Measurements from ENCODE around the gene TMPO.
"Not testable (repeated sequence)": the region's sequence is repeated elsewhere in the genome, so short reads cannot be mapped to it uniquely, and the experiment has no call there.

TMPO gene

DNA sequence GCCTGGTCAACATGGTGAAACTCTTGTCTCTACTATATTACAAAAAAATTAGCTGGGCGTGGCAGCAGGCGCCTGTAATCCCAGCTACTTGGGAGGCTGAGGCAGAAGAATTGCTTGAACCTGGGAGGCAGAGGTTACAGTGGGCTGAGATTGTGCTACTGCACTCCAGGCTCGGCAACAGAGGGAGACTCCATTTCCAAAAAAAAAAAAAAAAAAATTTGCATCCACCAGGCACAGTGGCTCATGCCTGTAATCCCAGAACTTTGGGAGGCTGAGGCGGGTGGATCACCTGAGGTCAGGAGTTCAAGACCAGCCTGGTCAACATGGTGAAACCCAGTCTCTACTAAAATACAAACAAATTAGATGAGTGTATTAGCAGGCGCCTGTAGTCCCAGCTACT lies 3.6 kb upstream of the TMPO start:
- DNase-seq, result not testable (repeated sequence)

DNA sequence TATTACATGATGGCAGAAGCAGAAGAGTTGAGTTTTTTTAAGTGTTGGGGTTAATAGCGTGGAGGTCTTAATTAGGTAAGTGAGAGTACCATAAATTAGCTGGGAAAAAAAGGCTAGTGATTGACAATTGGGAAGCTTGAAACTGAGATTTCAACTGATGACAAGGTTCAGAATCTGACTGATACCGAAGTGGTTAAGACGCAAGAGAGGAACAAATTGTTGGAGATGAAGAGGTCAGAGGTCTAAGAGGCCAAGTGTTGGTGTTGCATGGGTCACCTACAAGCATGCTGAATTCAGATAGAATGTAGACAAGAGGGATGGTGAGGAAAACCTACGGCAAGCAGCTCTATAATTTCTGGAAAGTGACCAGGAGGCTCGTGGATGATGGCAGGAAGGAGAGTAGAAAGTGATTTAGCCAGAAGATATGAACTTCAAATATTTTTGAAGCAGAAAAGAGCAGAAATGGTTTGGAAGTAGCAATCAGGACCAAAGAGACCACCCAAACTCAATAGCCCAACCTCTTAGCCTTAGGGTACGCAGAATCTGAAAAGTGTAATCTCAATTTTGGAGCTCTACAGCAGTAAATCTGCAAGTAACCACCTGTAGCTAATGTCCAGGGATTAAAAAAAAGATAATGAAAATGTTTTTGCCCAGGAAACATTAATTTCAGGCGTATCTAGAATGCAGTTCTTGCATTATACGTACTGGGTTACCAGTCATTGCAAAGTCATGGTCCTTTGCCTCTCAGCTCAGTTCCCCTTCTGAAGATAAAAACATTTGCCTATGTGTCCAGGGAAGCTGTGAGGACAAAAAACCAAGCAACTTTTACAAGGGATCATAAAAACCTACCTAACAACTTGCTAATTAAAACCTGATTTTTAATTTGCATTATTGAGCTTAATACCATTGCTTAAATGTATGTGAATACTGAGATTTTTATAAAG lies 1.7 kb upstream of the TMPO start:
- no peak for DNase-seq

DNA sequence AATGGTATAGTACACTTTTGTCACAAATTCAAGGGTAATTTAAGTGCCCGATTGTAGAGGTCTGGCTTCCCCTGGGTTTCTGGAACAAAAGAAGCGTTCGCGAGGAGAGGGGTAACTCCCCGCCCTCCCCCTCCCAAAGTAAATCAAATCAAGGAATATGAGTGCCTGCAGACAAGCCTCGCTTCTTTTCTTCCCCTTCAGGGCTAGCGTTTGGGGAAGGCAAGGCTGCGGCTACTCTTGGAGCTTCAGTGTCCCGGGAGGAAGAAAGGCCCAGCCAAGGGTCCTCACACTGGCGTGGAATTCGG lies 456 bp upstream of the TMPO start:
- no peak for DNase-seq

DNA sequence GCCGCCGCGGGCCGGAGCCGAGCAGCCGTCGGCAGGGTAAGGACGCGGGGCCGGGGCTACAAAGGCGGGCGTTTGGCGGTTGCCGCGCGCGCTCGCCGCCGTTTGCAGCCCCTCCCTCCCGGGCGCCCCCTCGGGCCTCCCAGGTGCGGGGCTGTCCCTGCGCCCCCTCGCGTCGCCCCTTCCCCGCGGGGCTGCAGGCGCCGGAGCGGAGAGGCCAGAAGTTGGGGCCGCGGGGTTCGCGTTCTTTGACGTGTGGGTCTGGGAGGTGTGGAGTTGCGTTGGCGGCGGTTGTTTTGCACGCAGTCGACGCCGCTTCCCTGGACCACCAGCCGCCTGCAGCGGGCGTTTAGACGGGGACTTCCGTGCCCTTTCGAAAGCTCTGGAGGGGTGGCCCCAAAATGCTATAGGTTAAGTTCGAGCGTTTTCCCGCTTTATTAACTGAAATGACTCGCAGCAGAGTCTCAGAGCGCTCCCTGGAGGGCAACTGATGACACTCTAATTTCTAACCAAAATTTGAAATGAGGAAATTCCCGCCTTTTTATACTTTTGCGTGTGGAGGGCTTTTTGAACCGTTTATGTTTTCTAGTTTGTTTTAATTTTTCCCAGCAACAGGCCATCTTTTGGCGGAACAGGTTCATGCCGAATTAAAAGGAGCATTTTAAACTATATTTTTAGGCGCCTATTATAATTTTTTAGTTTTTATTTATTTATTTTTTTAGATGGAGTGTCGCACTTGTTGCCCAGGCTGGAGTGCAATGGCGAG lies 902 bp downstream of the TMPO start:
- peak; percentile 87 for DNase-seq

DNA sequence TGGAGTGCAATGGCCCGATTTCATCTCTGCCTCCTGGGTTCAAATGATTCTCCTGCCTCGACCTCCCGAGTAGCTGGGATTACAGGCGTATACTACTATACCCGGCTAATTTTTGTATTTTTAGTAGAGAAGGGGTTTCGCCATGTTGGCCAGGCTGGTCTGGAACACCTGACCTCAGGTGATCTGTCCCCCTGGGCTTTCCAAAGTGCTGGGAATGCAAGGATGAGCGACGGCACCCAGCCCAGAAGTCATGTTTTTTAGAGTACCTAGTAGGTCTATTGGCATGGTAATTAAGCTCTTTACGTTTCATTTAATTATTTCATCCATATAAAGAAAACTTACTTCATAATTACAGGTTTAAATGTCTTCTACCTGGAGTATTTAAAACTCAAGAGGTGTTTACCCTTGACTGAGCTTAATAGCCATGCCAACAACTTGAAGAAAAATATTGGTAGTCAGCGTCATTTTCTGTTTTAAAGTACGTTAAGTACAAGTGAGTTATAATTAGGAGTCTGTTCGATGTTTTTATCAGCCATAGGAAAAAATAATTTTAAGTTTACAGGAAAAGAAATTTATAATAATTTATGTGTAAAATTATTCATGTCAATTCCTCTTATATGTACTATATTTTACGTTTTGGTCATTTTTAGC lies 4.0 kb downstream of the TMPO start:
- DNase-seq, result no peak

DNA sequence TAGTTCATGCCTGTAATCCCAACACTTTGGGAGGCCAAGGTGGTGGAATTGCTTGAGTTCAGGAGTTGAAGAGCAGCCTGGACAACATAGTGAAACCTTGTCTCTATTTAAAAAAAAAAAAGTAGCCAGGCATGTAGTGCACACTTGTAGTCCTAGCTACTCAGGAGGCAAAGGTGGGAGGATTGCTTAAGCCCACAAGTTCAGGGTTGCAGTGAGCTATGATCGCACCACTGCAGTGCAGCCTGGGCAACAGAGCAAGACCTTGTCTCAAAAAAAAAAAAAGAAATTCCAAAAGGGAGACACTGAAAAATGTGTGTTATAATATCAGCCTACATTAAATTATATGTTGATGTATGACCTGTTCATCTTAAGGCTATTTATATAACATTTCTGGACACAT lies 14.7 kb downstream of the TMPO start:
- DNase-seq, result no peak

DNA sequence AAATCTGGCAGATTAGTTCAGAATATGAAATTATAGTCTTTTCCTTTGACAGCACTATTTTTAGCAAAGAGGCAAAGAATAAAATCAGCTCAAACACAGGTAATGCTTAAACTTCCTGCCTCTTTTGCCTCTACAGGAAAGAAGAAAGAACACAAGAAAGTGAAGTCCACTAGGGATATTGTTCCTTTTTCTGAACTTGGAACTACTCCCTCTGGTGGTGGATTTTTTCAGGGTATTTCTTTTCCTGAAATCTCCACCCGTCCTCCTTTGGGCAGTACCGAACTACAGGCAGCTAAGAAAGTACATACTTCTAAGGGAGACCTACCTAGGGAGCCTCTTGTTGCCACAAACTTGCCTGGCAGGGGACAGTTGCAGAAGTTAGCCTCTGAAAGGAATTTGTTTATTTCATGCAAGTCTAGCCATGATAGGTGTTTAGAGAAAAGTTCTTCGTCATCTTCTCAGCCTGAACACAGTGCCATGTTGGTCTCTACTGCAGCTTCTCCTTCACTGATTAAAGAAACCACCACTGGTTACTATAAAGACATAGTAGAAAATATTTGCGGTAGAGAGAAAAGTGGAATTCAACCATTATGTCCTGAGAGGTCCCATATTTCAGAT lies 17.4 kb downstream of the TMPO start:
- peak; percentile 23 for DNase-seq

DNA sequence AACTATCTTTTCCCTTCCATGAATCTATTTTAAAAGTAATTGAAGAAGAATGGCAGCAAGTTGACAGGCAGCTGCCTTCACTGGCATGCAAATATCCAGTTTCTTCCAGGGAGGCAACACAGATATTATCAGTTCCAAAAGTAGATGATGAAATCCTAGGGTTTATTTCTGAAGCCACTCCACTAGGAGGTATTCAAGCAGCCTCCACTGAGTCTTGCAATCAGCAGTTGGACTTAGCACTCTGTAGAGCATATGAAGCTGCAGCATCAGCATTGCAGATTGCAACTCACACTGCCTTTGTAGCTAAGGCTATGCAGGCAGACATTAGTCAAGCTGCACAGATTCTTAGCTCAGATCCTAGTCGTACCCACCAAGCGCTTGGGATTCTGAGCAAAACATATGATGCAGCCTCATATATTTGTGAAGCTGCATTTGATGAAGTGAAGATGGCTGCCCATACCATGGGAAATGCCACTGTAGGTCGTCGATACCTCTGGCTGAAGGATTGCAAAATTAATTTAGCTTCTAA lies 18.4 kb downstream of the TMPO start:
- DNase-seq, result no peak

DNA sequence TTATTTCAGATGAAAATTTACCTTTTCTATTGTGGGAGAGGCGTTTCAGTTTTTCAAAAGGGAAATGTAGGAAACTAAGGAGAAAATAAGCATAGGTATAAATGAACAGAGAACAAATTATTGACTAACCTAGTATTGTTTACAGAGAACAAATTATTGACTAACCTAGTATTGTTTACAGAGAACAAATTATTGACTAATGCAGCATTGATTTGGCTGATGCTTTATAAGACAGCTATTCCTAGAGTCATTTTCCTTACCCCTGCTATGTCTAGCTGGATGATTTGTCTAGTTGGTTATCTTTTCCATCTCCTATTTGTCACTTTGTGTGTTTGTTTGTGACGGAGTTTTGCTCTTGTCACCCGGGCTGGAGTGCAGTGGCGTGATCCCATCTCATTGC lies 22.6 kb downstream of the TMPO start:
- DNase-seq, result no peak

DNA sequence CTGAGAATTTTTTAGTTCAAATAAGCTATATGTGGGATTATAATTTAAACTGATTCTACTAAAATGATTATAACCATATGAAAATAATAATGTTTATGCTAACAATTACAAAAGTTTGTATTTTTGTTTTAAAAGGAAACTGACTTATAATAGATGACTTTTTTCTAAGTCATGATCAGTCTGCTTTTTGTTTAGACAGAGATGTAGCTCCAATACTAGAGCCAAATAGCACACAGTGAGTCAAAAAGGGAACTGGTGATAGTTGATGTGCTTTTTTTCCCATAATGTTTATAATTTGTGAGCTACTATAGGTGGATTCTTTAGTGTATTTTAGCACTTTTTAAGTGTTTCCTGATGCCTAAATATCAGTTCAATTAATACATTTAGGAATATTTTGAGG lies 28.3 kb downstream of the TMPO start:
- DNase-seq, result no peak

DNA sequence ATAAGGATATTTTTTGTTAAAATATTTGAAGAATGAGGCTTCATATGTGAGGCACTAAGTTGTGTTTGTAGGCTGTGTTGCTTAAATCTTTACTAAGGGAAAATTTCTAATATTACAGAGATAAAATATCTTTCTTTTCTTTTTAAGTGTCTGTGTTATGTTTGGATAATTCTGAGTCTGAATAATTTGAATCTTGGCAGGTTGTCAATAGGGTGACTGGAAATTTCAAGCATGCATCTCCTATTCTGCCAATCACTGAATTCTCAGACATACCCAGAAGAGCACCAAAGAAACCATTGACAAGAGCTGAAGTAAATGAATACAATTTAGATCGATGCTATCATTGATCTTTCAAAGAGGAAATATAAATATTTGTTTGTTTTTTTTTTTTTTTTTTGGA lies 29.4 kb downstream of the TMPO start:
- no peak for DNase-seq

DNA sequence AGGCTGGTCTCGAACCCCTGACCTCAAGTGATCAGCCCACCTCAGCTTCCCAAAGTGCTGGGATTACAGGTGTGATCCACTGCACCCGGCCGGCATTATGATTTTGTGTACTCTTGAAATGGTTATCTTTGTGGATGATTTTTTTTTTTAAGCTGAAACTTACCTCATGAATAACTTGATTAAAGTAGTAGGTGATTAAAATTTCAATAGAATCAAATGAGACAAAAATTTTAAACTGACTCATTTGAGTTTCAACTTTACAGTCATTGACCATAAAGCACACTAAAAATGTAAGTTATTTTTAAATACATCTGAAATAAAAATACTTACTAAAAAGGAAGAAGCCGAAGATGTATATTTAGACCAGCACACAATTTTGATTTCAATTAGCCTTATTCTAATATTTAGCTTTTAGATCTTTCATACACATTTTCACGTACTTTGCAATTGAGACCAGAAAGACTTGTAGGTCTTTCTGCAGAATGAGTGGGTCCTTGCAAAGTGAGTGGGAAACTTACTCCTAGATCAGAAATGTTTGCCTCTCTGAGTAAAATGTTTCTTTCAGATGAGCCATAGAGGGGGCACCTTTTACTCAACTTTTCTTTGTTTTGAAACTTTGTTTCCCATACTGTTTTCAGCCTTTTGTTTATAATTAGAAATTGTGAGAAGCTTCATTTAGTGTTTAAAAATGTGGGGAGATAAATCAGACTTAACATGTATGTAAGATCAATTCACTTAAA lies 34.2 kb downstream of the TMPO start:
- DNase-seq, result no peak

DNA sequence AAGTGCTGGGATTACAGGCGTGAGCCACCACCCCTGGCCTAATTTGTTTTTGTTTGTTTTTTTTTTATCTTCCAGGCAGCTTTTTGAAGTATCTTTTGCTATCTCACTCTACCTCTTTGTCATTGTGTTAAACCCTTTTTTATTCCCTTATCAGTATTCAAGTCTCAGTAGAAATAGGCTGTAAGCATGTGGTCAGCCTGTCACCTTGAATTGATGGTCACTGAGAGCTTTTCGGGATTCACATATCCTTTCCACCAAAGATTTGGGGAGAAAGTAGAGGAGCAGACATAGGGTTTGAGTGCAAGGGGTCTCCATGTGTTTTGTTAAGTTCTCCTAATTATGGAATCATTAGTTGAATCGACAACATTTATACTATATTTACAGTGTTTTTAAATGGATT lies 36.4 kb downstream of the TMPO start:
- no peak for DNase-seq

DNA sequence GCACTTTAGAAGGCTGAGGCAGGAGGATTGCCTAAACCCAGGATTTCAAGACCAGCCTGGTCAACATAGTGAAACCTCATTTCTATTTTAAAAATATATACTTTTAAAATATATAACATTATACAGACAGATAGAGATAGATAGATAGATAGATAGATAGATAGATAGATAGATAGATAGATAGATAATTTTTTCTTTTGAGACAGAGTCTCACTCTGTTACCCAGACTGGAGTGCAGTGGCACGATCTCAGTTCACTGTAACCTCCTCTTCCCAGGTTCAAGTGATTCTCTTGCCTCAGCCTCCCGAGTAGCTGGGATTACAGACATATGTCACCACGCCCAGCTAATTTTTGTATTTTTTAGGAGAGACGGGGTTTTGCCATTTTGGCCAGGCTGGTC lies 42.7 kb downstream of the TMPO start:
- not testable (repeated sequence) for DNase-seq

DNA sequence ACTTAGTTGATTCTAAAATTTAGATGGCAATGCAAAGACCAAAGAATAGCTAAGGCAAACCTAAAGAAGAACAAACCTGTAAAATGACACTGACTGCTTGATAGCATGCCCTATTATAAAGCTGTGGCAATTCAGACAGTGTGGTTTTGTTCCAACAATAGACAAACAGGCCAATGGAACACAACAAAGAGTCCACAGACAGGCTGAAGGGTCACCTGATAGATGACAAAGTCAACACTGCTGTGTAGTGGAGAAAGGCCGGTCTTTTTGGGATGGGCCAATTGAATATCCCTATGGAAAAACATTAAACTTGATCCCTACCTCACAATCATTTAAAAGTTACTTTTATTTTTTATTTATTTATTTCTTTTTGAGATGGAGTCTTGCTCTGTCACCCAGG lies 44.3 kb downstream of the TMPO start:
- DNase-seq, result peak; percentile 60

DNA sequence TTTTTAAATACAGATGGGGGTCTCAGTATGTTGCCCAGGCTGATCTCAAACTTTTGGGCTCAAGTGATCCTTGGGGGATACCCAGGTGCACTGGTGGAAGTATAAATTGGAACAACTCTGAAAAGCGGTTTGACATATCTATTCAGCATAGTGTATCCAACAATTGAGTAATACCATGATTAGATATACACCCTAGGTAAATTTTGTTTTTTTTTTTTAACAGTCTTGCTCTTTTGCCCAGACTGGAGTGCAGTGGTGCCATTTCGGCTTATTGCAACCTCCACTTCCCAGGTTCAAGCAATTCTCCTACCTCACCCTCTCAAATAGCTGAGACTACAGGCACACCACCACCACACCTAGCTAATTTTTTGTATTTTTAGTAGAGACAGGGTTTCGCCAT lies 46.5 kb downstream of the TMPO start:
- DNase-seq, result no peak

DNA sequence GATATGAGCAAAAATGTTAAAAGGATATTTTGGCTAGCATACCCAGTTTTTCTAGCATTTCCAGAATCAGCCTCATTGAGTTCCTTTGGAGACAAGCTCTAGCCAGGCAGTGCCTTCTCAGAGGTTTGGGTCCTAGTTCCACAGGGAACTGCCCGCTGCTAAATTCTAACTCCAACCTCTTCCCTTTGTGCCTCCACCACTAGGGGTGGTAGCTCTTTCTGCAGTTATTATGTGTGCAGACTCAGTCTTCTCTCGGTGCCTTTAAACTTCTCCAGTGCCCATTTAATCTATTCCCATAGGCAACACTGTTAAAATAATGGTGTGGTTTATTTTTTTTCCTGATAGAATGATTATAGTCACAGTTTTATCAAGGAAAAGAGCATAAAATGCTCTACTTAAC lies 56.6 kb downstream of the TMPO start:
- no peak for DNase-seq

DNA sequence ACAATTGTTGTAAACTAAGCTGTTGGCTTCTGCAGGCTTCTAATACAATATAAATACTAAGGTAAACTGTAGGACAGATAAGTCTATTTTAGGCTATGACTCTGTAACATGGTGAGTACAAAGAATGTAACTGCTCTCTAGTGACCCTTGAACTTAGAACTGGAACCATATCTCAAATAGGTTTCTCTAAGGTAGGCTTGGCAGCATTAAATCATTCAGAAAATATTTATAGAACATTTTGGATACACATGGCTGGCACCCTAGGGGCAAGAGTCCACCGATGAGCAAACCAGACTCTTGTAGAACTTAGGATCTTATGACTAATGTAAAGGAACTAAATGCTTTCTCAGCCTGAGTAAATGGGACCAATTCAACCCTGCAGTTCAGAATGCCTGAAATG lies 58.7 kb downstream of the TMPO start:
- no peak for DNase-seq

DNA sequence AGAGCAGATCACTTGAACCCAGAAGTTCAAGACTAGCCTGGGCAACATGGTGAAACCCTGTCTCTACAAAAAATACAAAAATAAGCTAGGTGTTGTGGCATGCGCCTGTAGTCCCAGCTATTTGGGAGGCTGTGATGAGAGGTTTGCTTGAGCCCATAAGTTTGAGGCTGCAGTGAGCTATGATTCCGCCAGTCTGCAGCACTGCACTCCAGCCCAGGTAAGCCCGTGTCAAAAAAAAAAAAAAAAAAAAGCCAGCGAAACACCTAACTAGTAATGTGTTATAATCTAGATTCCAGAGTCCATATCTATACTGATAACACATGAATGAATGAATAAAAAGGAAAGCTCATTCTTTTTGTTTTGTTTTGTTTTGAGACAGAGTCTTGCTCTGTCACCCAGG lies 59.6 kb downstream of the TMPO start:
- DNase-seq, result no peak

DNA sequence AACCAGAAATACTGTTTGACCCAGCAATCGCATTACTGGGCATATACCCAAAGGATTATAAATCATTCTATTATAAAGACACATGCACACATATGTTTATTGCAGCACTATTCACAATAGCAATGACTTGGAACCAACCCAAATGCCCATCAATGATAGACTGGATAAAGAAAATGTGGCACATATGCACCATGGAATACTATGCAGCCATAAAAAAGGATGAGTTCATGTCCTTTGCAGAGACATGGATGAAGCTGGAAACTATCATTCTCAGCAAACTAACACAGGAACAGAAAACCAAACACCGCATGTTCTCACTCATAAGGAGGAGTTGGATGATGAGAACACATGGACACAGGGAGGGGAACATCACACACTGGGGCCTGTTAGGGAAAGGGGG lies 61.4 kb downstream of the TMPO start:
- not testable (repeated sequence) for DNase-seq

DNA sequence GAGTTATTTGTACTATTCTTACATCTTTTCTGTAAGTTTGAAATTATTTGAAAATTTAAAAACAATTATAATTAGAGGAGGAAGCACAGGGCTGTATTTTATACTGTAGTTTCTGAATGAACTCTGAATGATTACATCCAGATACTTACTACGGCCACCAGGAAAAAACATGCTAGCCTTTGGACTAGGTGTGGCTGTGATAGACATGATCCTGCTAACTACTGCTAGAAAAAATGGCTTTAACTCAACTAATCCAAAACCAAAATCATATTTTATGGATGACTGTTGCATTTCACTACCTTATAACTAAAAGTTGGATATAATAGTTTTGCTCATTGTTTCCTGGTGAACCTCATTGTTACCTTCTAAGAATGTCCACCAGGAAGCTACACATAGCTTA lies 63.0 kb downstream of the TMPO start:
- DNase-seq, result no peak

DNA sequence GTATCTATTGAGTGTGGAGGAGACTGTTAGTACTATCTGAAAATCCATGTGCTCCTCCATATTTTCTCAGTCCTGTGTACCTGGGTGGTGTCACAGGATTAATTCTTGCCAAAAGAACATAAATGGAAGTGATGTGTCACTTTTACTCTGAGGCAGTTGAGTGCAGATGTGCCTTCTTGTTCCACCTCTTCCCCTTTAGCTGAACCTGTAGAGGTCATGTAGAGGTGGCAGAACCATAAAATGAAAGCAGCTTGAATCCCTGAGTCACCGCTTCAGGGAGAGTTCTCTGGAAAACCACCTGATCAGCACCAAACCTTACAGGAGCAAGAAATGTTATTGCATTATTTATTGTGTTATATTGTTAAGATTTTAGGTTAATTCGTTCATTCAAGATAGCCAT lies 63.4 kb downstream of the TMPO start:
- DNase-seq, result no peak

DNA sequence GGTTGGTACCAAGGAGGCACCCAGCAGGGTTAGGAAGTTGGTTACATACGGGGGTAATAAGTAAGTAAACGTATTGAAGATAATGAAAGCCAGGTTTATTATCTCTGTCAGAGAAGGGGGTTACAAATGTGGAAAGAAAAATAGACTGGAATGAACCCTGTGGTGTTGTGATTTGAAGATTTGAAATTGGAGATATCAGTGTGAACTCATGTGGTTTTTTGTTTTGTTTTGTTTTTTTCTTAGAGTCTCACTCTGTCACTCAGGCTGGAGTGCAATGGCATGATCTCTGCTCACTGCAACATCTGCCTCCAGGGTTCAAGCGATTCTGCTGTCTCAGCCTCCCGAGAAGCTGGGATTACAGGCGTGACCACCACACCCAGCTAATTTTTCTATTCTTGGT lies 64.0 kb downstream of the TMPO start:
- no peak for DNase-seq

All from NCI-H2029 (cell line).